Astrocyte (in vitro differentiated cells and primary cell): ENCODE results near the gene SPTLC2. TPM values are rescaled to one million over a fixed set of nuclear protein-coding genes. Genes with fewer than 3 reads are reported as not detected.

ENCODE experiments used
- DNase-seq: peaks from one replicate; pipeline ENCODE4 v3.0.0-alpha.2; 2010; ENCODE audit warnings: low read depth
- FAIRE-seq: peaks from 2 replicates; lab custom pipeline; 2011; peaks lifted over from hg19 to GRCh38; lab: Jason Lieb, UNC
- H2AFZ ChIP-seq: 2 replicates; pipeline ENCODE4 v1.6.0; 2012; ENCODE audit warnings: low read depth, low read length, inconsistent platforms
- H3K27ac ChIP-seq: 2 replicates; pipeline ENCODE4 v1.5.1; 2011; ENCODE audit warnings: low read depth, low read length, inconsistent platforms
- H3K27me3 ChIP-seq: 2 replicates; pipeline ENCODE4 v1.6.0; 2011; ENCODE audit warnings: low read length, inconsistent platforms; ENCODE audit not compliant: insufficient read depth
- H3K36me3 ChIP-seq: 2 replicates; pipeline ENCODE4 v1.5.1; 2011; ENCODE audit warnings: low read length, inconsistent platforms; ENCODE audit not compliant: insufficient read depth
- H3K4me1 ChIP-seq: 2 replicates; pipeline ENCODE4 v1.5.1; 2011; ENCODE audit warnings: low read length, inconsistent platforms; ENCODE audit not compliant: insufficient read depth
- H3K4me2 ChIP-seq: 2 replicates; pipeline ENCODE4 v1.6.0; 2012; ENCODE audit warnings: low read length, inconsistent platforms
- H3K4me3 ChIP-seq: 2 replicates; pipeline ENCODE4 v1.5.1; 2011; ENCODE audit warnings: low read depth, mild to moderate bottlenecking, low read length, inconsistent platforms; ENCODE audit not compliant: insufficient read depth
- H3K79me2 ChIP-seq: 2 replicates; pipeline ENCODE4 v1.6.0; 2012; ENCODE audit warnings: mild to moderate bottlenecking, low read length, inconsistent platforms; ENCODE audit not compliant: insufficient read depth
- H3K9ac ChIP-seq: 2 replicates; pipeline ENCODE4 v1.6.0; 2012; ENCODE audit warnings: mild to moderate bottlenecking, low read length, inconsistent platforms
- H3K9me3 ChIP-seq: 2 replicates; pipeline ENCODE4 v1.5.1; 2012; ENCODE audit warnings: low read depth, mild to moderate bottlenecking, low read length, inconsistent platforms; ENCODE audit not compliant: insufficient read depth
- H4K20me1 ChIP-seq: 2 replicates; pipeline ENCODE4 v1.6.0; 2012; ENCODE audit warnings: low read length, inconsistent platforms; ENCODE audit not compliant: insufficient read depth
- H3K27ac Mint-ChIP-seq: one replicate; pipeline ENCODE4 v1.8.0; 2021; ENCODE audit warnings: mild to moderate bottlenecking, mixed read lengths; ENCODE audit not compliant: unreplicated experiment
- H3K27me3 Mint-ChIP-seq: one replicate; pipeline ENCODE4 v1.8.0; 2021; ENCODE audit warnings: low read depth, mixed read lengths; ENCODE audit not compliant: unreplicated experiment
- H3K36me3 Mint-ChIP-seq: one replicate; pipeline ENCODE4 v1.8.0; 2021; ENCODE audit warnings: low read depth, mixed read lengths; ENCODE audit not compliant: unreplicated experiment
- H3K4me1 Mint-ChIP-seq: one replicate; pipeline ENCODE4 v1.8.0; 2021; ENCODE audit warnings: low read depth, mixed read lengths; ENCODE audit not compliant: unreplicated experiment
- H3K4me3 Mint-ChIP-seq: one replicate; pipeline ENCODE4 v1.8.0; 2021; ENCODE audit warnings: mild to moderate bottlenecking, moderate library complexity, mixed read lengths; ENCODE audit not compliant: unreplicated experiment
- H3K9me3 Mint-ChIP-seq: one replicate; pipeline ENCODE4 v1.8.0; 2021; ENCODE audit warnings: mild to moderate bottlenecking, mixed read lengths; ENCODE audit not compliant: unreplicated experiment
- EZH2 ChIP-seq: IDR thresholded peaks from 2 replicates; pipeline ENCODE4 v1.6.1; 2012; ENCODE audit warnings: mild to moderate bottlenecking, low read length, inconsistent platforms; ENCODE audit not compliant: insufficient read depth
- total RNA-seq: library from RNA; stranded (reverse); gene quantifications from 2 replicates; pipeline ENCODE4 v1.2.1, GENCODE V29; 2021
- TF ChIP-seq, protein P1 (sequence below): IDR thresholded peaks from 2 replicates; pipeline ENCODE4 v1.5.1; 2011; ENCODE audit warnings: low read depth, mild to moderate bottlenecking, inconsistent platforms, low read length, moderate library complexity; ENCODE audit not compliant: insufficient read depth

Gene SPTLC2
- total RNA-seq, 1 donor from 2014 or later = 51.2 TPM

GRCh38 chr14:77559381-77559780, 57.1 kb downstream of the SPTLC2 start:
- DNase-seq = no peak
- Mint-ChIP-seq H3K4me1 (peaks cover 15% of the 10 kb centered on the region), H3K27ac (no peak overlapping the region), H3K27me3 (no peaks in the 10 kb centered on the region), H3K4me3 (no peak overlapping the region), H3K9me3 (no peaks in the 10 kb centered on the region), H3K36me3 (peaks cover 12% of the 10 kb centered on the region)
- no peaks in the 10 kb centered on the region for H3K27me3 ChIP-seq
- no peak for FAIRE-seq
- H3K36me3 ChIP-seq = peaks cover 31% of the 10 kb centered on the region
- peaks cover 39% of the 10 kb centered on the region for H4K20me1 ChIP-seq
- TF ChIP-seq EZH2 = no peak
- TF ChIP-seq, protein P1, sequence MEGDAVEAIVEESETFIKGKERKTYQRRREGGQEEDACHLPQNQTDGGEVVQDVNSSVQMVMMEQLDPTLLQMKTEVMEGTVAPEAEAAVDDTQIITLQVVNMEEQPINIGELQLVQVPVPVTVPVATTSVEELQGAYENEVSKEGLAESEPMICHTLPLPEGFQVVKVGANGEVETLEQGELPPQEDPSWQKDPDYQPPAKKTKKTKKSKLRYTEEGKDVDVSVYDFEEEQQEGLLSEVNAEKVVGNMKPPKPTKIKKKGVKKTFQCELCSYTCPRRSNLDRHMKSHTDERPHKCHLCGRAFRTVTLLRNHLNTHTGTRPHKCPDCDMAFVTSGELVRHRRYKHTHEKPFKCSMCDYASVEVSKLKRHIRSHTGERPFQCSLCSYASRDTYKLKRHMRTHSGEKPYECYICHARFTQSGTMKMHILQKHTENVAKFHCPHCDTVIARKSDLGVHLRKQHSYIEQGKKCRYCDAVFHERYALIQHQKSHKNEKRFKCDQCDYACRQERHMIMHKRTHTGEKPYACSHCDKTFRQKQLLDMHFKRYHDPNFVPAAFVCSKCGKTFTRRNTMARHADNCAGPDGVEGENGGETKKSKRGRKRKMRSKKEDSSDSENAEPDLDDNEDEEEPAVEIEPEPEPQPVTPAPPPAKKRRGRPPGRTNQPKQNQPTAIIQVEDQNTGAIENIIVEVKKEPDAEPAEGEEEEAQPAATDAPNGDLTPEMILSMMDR = no peak
- H3K4me2 ChIP-seq = no peak overlapping the region
- H3K9me3 ChIP-seq = no peaks in the 10 kb centered on the region
- peaks cover 13% of the 10 kb centered on the region for H3K4me1 ChIP-seq
- H3K79me2 ChIP-seq = no peaks in the 10 kb centered on the region
- H2AFZ ChIP-seq = no peak overlapping the region
- H3K9ac ChIP-seq = no peak overlapping the region
- H3K27ac ChIP-seq = no peak overlapping the region
- H3K4me3 ChIP-seq = no peak overlapping the region

DNA sequence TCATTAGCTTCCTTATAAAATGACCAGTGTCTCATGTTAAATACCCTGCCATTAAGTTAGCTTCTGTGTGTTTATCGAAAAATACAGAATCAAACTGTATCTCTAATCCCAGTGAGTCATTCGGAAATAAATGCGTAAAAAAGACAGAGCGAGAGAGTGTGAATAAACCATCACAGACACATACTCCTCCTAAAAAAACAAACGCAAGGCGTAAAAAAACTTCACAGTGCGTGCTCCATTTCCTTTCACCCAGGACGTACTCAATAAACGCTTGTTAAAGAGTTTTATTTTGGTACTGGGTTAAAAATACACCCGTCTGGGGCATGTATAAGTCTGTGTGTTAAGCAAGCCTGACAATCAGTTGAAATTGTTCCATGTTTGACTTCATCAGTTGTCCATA, 59.0 kb downstream of the SPTLC2 start:
- Histone ChIP-seq H3K79me2 (no peaks in the 10 kb centered on the region), H3K36me3 (peaks cover 34% of the 10 kb centered on the region), H3K9me3 (no peaks in the 10 kb centered on the region), H2AFZ (no peak overlapping the region), H3K4me2 (peak overlapping the region; percentile 5), H3K9ac (no peak overlapping the region), H3K4me1 (peaks cover 3% of the 10 kb centered on the region), H3K27me3 (no peaks in the 10 kb centered on the region), H3K27ac (no peak overlapping the region), H3K4me3 (no peak overlapping the region), H4K20me1 (peaks cover 25% of the 10 kb centered on the region)
- no peak for TF ChIP-seq EZH2
- TF ChIP-seq, protein P1 = no peak
- H3K4me3 Mint-ChIP-seq = no peak overlapping the region
- no peaks in the 10 kb centered on the region for H3K9me3 Mint-ChIP-seq
- no peak overlapping the region for H3K27ac Mint-ChIP-seq
- peaks cover 8% of the 10 kb centered on the region for H3K4me1 Mint-ChIP-seq
- DNase-seq (no peak), FAIRE-seq (no peak)
- no peaks in the 10 kb centered on the region for H3K27me3 Mint-ChIP-seq
- H3K36me3 Mint-ChIP-seq = peaks cover 13% of the 10 kb centered on the region

GRCh38 chr14:77556946-77557345, 59.5 kb downstream of the SPTLC2 start:
- no peaks in the 10 kb centered on the region for H3K9me3 ChIP-seq
- H3K4me1 Mint-ChIP-seq = peaks cover 5% of the 10 kb centered on the region
- FAIRE-seq (no peak), DNase-seq (no peak)
- peaks cover 35% of the 10 kb centered on the region for H3K36me3 ChIP-seq
- H3K4me3 ChIP-seq = no peak overlapping the region
- H4K20me1 ChIP-seq = peaks cover 20% of the 10 kb centered on the region
- no peaks in the 10 kb centered on the region for H3K27me3 ChIP-seq
- no peak overlapping the region for H3K27ac ChIP-seq
- H3K27ac Mint-ChIP-seq = no peak overlapping the region
- no peaks in the 10 kb centered on the region for H3K9me3 Mint-ChIP-seq
- no peaks in the 10 kb centered on the region for H3K27me3 Mint-ChIP-seq
- H3K9ac ChIP-seq = no peak overlapping the region
- H3K79me2 ChIP-seq = no peaks in the 10 kb centered on the region
- no peak overlapping the region for H3K4me2 ChIP-seq
- no peak overlapping the region for H3K4me3 Mint-ChIP-seq
- H3K4me1 ChIP-seq = no peaks in the 10 kb centered on the region
- peaks cover 16% of the 10 kb centered on the region for H3K36me3 Mint-ChIP-seq
- no peak overlapping the region for H2AFZ ChIP-seq
- TF ChIP-seq, protein P1 = no peak
- TF ChIP-seq EZH2 = no peak
